ENCODE results near the gene PDPR.

DNA sequence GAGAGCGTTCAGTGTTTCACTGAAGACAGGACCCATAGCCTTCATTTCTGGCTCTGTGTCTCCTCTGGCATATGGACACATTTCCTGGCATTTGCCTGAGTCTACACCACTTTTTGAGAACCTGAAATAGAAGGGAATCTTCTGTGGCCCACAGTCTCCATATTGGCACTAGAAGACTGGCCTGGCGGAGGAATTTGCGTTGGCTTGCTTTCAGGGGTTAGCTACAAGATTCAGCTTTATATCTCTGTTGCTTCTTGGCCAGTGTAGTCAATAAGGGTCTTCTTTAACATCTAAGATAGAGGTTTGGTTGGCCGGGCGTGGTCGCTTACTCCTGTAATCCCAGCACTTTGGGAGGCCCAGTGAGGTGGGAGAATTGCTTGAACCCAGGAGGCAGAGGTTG lies 46.7 kb downstream of the PDPR start:
- TF ChIP-seq, protein P1, sequence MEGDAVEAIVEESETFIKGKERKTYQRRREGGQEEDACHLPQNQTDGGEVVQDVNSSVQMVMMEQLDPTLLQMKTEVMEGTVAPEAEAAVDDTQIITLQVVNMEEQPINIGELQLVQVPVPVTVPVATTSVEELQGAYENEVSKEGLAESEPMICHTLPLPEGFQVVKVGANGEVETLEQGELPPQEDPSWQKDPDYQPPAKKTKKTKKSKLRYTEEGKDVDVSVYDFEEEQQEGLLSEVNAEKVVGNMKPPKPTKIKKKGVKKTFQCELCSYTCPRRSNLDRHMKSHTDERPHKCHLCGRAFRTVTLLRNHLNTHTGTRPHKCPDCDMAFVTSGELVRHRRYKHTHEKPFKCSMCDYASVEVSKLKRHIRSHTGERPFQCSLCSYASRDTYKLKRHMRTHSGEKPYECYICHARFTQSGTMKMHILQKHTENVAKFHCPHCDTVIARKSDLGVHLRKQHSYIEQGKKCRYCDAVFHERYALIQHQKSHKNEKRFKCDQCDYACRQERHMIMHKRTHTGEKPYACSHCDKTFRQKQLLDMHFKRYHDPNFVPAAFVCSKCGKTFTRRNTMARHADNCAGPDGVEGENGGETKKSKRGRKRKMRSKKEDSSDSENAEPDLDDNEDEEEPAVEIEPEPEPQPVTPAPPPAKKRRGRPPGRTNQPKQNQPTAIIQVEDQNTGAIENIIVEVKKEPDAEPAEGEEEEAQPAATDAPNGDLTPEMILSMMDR (IDR thresholded peaks at IDR 0.05), result no peak
- TF ChIP-seq POLR2A (IDR thresholded peaks at IDR 0.05), result no peak

Data from thyroid gland (tissue), 4 donors.